ENCODE results near the gene CCDC138.

- no peak for TF ChIP-seq GATA3 (IDR thresholded peaks at IDR 0.05; ENCODE audit: low read depth, low read length)
- no peak for TF ChIP-seq GATA2 (IDR thresholded peaks at IDR 0.05; ENCODE audit: low read depth, low read length)
Observed at GRCh38 chr2:108820482-108820881, 33.9 kb downstream of the CCDC138 start.
